Measurements from ENCODE around the gene EFS. TPM values are rescaled to one million over a fixed set of nuclear protein-coding genes. Genes with fewer than 3 reads are reported as not detected.

Gene EFS
- total and polyA plus RNA-seq, 2 donors (not counting 1 experiment from before 2014, with no cell fraction given) = not detected

- H3K27ac Mint-ChIP-seq = no peak within 1 kb of the TSS
- H3K79me2 ChIP-seq (ENCODE audit: control insufficient read depth, insufficient read depth, low read length) = no peaks in the 10 kb centered on the region
- no peak within 1 kb of the TSS for H3K9ac ChIP-seq (ENCODE audit: low read length)
- H3K27me3 ChIP-seq (replicated peaks in 1 of 4; ENCODE audit: control extremely low read depth in 1 of 4, control insufficient read depth in 3 of 4, insufficient read depth in 4 of 4, low read length in 3 of 4) = peaks cover 0 to 12% (median 0%) of the 10 kb centered on the region in 4 experiments
- H3K36me3 ChIP-seq (replicated peaks in 1 of 2; ENCODE audit: control extremely low read depth in 1 of 2, control insufficient read depth in 1 of 2, extremely low read depth in 1 of 2, insufficient read depth in 2 of 2, low read length in 1 of 2) = no peaks in the 10 kb centered on the region
- H3K9me3 Mint-ChIP-seq (ENCODE audit: insufficient read depth) = no peaks in the 10 kb centered on the region
- H3K4me1 ChIP-seq (ENCODE audit: control insufficient read depth in 2 of 2, insufficient read depth in 2 of 2, low read length in 2 of 2) = no peaks in the 10 kb centered on the region
- intact Hi-C loops (cut with micrococcal nuclease) = no loop called here
- no peak within 1 kb of the TSS for H2AFZ ChIP-seq (ENCODE audit: insufficient read depth, low read depth, low read length, poor library complexity, severe bottlenecking)
- TF ChIP-seq CTCF (IDR thresholded peaks at IDR 0.05) = no peak
- TF ChIP-seq EZH2 (IDR thresholded peaks at IDR 0.05; ENCODE audit: borderline replicate concordance, insufficient read depth, low read depth, low read length, poor library complexity, severe bottlenecking) = no peak
- POLR2A ChIA-PET = no interaction called here
- no peaks in the 10 kb centered on the region for H3K4me1 Mint-ChIP-seq
- no peaks in the 10 kb centered on the region for H4K20me1 ChIP-seq (ENCODE audit: control insufficient read depth, insufficient read depth, low read length, poor library complexity, severe bottlenecking)
- H3K9me3 ChIP-seq (ENCODE audit: control extremely low read depth in 1 of 3, control insufficient read depth in 2 of 3, insufficient read depth in 1 of 3, low read length in 2 of 3) = no peaks in the 10 kb centered on the region
- 70% methylated on average over 10 of the region's 13 CpGs for WGBS (ENCODE audit: insufficient coverage)
- no peak within 1 kb of the TSS for H3K4me2 ChIP-seq (replicated peaks; ENCODE audit: low read depth, low read length, poor library complexity, severe bottlenecking)
- H3K27me3 Mint-ChIP-seq = peaks cover 12% of the 10 kb centered on the region
- H3K4me3 ChIP-seq (ENCODE audit: control extremely low read depth in 1 of 5, extremely low read depth in 1 of 5, insufficient read depth in 1 of 5, low read depth in 2 of 5, low read length in 4 of 5) = no peak within 1 kb of the TSS
- no peak within 1 kb of the TSS for H3K4me3 Mint-ChIP-seq
- DNase-seq = no peak
- H3K27ac ChIP-seq (ENCODE audit: low read length in 2 of 2) = no peak within 1 kb of the TSS
- ATAC-seq (ENCODE audit: low read depth) = no peak
- CTCF ChIA-PET = interaction anchor here (8.7 kb wide), 1 partner anchor 109 kb away, joined by 129 read pairs; no protein-coding TSS in a partner anchor
Observed at GRCh38 chr14:23376482-23377197, 11.7 kb upstream of the EFS start, which contains the start of gene CMTM5. Gene CMTM5, plus strand, starts transcription at chr14:23377046. Its CDS starts 206 bp downstream, at chr14:23377252.

GRCh38 chr14:23375527-23376251 is 10.7 kb upstream of the EFS start:
- Mint-ChIP-seq H3K9me3 (ENCODE audit: insufficient read depth) (no peaks in the 10 kb centered on the region), H3K4me3 (no peak overlapping the region), H3K27me3 (peaks cover 16% of the 10 kb centered on the region), H3K27ac (no peak overlapping the region), H3K4me1 (no peaks in the 10 kb centered on the region)
- POLR2A ChIA-PET = no interaction called here
- Histone ChIP-seq H2AFZ (ENCODE audit: insufficient read depth, low read depth, low read length, poor library complexity, severe bottlenecking) (no peak overlapping the region), H4K20me1 (ENCODE audit: control insufficient read depth, insufficient read depth, low read length, poor library complexity, severe bottlenecking) (no peaks in the 10 kb centered on the region), H3K9ac (ENCODE audit: low read length) (no peak overlapping the region), H3K9me3 (ENCODE audit: control extremely low read depth in 1 of 3, control insufficient read depth in 2 of 3, insufficient read depth in 1 of 3, low read length in 2 of 3) (no peaks in the 10 kb centered on the region), H3K27ac (ENCODE audit: low read length in 2 of 2) (no peak overlapping the region), H3K79me2 (ENCODE audit: control insufficient read depth, insufficient read depth, low read length) (no peaks in the 10 kb centered on the region), H3K4me3 (ENCODE audit: control extremely low read depth in 1 of 5, extremely low read depth in 1 of 5, insufficient read depth in 1 of 5, low read depth in 2 of 5, low read length in 4 of 5) (no peak overlapping the region), H3K27me3 (replicated peaks in 1 of 4; ENCODE audit: control extremely low read depth in 1 of 4, control insufficient read depth in 3 of 4, insufficient read depth in 4 of 4, low read length in 3 of 4) (peaks cover 0 to 10% (median under 1%) of the 10 kb centered on the region in 4 experiments), H3K4me2 (replicated peaks; ENCODE audit: low read depth, low read length, poor library complexity, severe bottlenecking) (no peak overlapping the region), H3K36me3 (replicated peaks in 1 of 2; ENCODE audit: control extremely low read depth in 1 of 2, control insufficient read depth in 1 of 2, extremely low read depth in 1 of 2, insufficient read depth in 2 of 2, low read length in 1 of 2) (no peaks in the 10 kb centered on the region), H3K4me1 (ENCODE audit: control insufficient read depth in 2 of 2, insufficient read depth in 2 of 2, low read length in 2 of 2) (no peaks in the 10 kb centered on the region)
- CTCF ChIA-PET = interaction anchor here (8.7 kb wide), 1 partner anchor 108 kb away, joined by 129 read pairs; no protein-coding TSS in a partner anchor
- TF ChIP-seq CTCF (IDR thresholded peaks at IDR 0.05) (no peak), EZH2 (IDR thresholded peaks at IDR 0.05; ENCODE audit: borderline replicate concordance, insufficient read depth, low read depth, low read length, poor library complexity, severe bottlenecking) (no peak)
- no peak for DNase-seq
- 96% methylated on average over 20 of the region's 21 CpGs for WGBS (ENCODE audit: insufficient coverage)
- ATAC-seq (ENCODE audit: low read depth) = no peak
- intact Hi-C loops (cut with micrococcal nuclease) = no loop called here

Data from B cell (primary cell).